Right atrium auricular region (tissue), 2 donors: ENCODE results near the gene LMO7. TPM values are rescaled to one million over a fixed set of nuclear protein-coding genes. Genes with fewer than 3 reads are reported as not detected.

Experiments used
- DNase-seq: peaks from one replicate; pipeline ENCODE4 v3.0.0-alpha.2; 2019; ENCODE audit warnings: low spot score
- H3K27ac ChIP-seq, 2 donors: fragments of 200-600 bp; sonication (generic); 1 replicate in 1 of 2; 2 replicates in 1 of 2; pipeline ENCODE4 v1.5.1; 2016 to 2019
- H3K27me3 ChIP-seq, 2 donors: fragments of 200-600 bp; sonication (generic); one replicate each; pipeline versions ENCODE4 v1.5.1 to v1.6.0; 2017 to 2019
- H3K36me3 ChIP-seq: fragments of 200-600 bp; sonication (generic); one replicate; pipeline ENCODE4 v1.5.1; 2016
- H3K4me1 ChIP-seq, 2 donors: fragments of 200-600 bp; sonication (generic); one replicate each; pipeline versions ENCODE4 v1.5.1 to v1.6.0; 2017 to 2019
- H3K4me3 ChIP-seq, 2 donors: fragments of 200-600 bp; sonication (generic); 1 replicate in 1 of 2; 2 replicates in 1 of 2; pipeline ENCODE4 v1.5.1; 2017 to 2019; ENCODE audit warnings: mild to moderate bottlenecking in 1 of 2, moderate library complexity in 1 of 2
- H3K9me3 ChIP-seq, 2 donors: fragments of 200-600 bp; sonication (generic); one replicate each; pipeline ENCODE4 v1.5.1; 2019
- total RNA-seq, 2 donors: library from RNA; depleted of rRNA; stranded (reverse); fragments of >200 nt; gene quantifications; one replicate each; pipeline ENCODE4 v1.1.0, GENCODE V29; 2016
- TF ChIP-seq, protein P1 (sequence below), 2 donors: fragments of 200-600 bp; sonication (generic); IDR thresholded peaks; one replicate each; pipeline ENCODE4 v1.5.1; 2019; ENCODE audit warnings: antibody characterized with exemption in 2 of 2

LMO7 gene
- total RNA-seq, 2 donors from 2014 or later: 319 to 484 TPM

DNA sequence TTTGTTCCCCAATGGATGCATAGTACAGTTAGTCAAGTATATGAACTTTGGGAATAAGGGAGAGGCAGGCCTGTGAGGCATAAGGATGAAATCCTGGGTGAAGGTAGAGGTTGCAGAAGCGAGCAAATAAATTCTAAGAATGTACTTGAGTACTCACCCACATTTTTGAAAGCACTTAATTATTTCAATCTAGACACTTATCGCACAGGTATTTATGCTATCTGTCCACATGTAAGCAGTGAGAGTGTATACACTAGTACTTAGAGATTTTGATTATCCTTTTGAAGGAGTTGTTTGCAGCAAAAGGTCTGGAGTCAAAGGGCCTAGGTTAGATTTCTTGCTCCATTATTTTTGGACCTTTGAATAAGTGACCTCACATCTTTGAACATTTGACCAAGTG, 77.7 kb downstream of the LMO7 start:
- H3K36me3 ChIP-seq: no peaks in the 10 kb centered on the region
- no peak overlapping the region for H3K4me3 ChIP-seq
- no peak overlapping the region for H3K27ac ChIP-seq
- H3K27me3 ChIP-seq: no peaks in the 10 kb centered on the region
- TF ChIP-seq, protein P1, sequence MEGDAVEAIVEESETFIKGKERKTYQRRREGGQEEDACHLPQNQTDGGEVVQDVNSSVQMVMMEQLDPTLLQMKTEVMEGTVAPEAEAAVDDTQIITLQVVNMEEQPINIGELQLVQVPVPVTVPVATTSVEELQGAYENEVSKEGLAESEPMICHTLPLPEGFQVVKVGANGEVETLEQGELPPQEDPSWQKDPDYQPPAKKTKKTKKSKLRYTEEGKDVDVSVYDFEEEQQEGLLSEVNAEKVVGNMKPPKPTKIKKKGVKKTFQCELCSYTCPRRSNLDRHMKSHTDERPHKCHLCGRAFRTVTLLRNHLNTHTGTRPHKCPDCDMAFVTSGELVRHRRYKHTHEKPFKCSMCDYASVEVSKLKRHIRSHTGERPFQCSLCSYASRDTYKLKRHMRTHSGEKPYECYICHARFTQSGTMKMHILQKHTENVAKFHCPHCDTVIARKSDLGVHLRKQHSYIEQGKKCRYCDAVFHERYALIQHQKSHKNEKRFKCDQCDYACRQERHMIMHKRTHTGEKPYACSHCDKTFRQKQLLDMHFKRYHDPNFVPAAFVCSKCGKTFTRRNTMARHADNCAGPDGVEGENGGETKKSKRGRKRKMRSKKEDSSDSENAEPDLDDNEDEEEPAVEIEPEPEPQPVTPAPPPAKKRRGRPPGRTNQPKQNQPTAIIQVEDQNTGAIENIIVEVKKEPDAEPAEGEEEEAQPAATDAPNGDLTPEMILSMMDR (IDR thresholded peaks at IDR 0.05): no peak
- H3K9me3 ChIP-seq: no peaks in the 10 kb centered on the region
- DNase-seq: no peak
- no peaks in the 10 kb centered on the region for H3K4me1 ChIP-seq

DNA sequence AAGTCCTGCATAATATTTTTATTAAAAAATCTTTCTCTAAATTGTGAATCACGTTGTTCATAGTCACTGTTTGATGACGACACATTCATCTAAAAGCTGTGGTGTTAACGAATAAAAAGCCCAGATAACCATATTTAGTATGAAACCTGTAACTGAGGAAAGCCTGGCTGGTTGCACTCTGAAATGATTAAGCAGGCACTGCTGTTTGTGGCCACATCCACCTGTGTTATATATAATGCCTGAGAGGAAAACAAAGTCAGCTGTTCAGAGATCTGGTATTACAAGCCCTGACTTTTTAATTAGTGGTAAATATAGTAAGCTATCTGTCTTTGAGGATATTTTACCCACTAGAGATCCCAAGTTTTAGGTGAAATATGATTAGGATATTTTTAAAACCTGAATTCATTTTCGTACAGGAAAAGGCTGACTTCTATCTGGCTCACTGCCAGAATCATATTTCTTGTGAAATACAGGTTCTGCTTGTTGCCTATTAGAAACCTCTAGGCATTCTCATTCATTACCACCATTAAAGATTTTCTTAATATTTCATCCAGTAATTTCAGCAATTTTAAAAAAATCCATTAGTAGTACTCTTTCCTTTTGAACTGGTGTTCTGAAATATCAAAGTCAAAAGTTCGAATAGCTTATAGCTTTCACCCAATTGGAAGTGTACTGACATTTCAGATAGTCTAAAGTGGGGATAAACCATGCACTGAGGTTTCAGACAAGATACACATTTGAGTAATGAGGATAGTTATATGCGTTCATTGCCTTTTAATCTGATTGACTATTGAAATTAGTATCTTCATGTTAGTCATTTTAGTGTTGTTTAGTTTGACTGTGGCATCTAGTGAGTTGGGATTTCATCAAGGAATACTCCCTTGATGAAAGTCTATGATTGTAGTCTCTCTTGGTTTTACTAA, 79.7 kb downstream of the LMO7 start:
- H3K4me1 ChIP-seq: no peaks in the 10 kb centered on the region
- H3K27ac ChIP-seq: no peak overlapping the region
- H3K36me3 ChIP-seq: no peaks in the 10 kb centered on the region
- H3K27me3 ChIP-seq: no peaks in the 10 kb centered on the region
- H3K9me3 ChIP-seq: no peaks in the 10 kb centered on the region
- no peak overlapping the region for H3K4me3 ChIP-seq
- TF ChIP-seq, protein P1 (IDR thresholded peaks at IDR 0.05): no peak
- DNase-seq: no peak

DNA sequence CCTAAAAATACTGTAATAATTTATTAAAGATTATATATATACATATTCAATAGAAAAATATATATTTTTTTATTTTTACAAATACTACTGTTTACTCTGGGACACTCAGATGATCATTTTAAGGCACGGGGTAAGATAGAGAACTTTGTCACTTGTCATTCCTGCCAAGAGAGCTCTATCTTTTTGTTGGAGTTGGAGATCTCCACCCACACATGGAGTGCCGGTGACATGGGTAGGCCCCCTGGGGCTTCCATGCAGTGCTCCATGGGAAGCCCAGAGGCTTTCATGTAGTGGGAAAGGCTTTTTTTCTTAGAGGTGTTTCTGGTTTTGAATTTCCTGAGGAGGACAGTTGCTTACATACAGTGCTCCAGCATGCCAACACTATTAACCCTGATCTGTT, 81.4 kb downstream of the LMO7 start:
- TF ChIP-seq, protein P1 (IDR thresholded peaks at IDR 0.05): no peak
- Histone ChIP-seq H3K4me1 (no peaks in the 10 kb centered on the region), H3K36me3 (no peaks in the 10 kb centered on the region), H3K4me3 (no peak overlapping the region), H3K27ac (no peak overlapping the region), H3K9me3 (no peaks in the 10 kb centered on the region), H3K27me3 (no peaks in the 10 kb centered on the region)
- no peak for DNase-seq

DNA sequence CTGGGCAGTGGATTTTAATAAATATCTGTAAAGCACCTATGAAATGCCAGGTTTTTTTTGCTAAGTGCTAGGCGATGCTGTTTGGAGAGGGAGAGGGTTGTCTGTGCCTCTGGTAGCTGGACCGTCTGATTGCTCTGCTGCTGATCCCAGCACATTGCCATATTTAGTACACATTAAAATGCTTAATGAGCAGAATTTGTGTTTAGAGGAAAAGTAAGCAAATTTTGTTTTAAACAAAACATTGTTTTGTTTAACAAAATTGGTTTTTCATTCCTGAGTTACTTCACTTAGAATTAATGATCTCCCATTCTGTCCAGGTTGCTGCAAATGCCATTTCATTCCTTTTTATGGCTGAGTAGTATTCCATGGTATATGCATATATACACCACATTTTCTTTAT, 85.2 kb downstream of the LMO7 start:
- DNase-seq: no peak
- TF ChIP-seq, protein P1 (IDR thresholded peaks at IDR 0.05): no peak
- H3K27me3 ChIP-seq: no peaks in the 10 kb centered on the region
- no peaks in the 10 kb centered on the region for H3K36me3 ChIP-seq
- no peaks in the 10 kb centered on the region for H3K9me3 ChIP-seq
- H3K4me1 ChIP-seq: no peaks in the 10 kb centered on the region
- H3K4me3 ChIP-seq: no peak overlapping the region
- H3K27ac ChIP-seq: no peak overlapping the region

DNA sequence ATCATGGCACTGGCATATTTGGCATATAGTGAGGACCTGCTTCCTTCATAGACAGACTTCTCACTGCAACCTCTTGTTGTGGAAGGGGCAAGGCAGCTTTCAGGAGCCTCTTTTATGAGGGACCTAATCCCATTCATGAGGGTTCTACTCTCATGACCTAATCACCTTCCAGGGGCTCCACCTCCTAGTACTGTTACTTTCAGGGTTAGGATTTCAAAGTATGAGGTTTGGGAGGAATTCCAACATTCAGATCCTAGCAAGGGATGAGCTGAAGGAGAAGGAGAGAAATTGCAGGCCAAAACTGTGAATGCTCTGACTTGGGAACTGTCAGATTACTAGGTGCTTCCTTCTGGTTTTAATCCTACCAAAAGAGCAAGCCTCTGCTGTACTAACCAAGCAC, 87.8 kb downstream of the LMO7 start:
- Histone ChIP-seq H3K27ac (no peak overlapping the region), H3K36me3 (no peaks in the 10 kb centered on the region), H3K4me3 (no peak overlapping the region), H3K4me1 (no peaks in the 10 kb centered on the region), H3K27me3 (no peaks in the 10 kb centered on the region), H3K9me3 (no peaks in the 10 kb centered on the region)
- DNase-seq: no peak
- TF ChIP-seq, protein P1 (IDR thresholded peaks at IDR 0.05): no peak
